HepG2 (cell line): Measurements from ENCODE around the gene NOL4L. TPM values are rescaled to one million over a fixed set of nuclear protein-coding genes. Genes with fewer than 3 reads are reported as not detected.

ENCODE experiments used
- ATRX ChIP-seq: sonication (generic); formaldehyde crosslinking; IDR thresholded peaks from 2 replicates; pipeline ENCODE4 v1.4.0; 2020; ENCODE audit warnings: missing genetic modification reagents, borderline replicate concordance
- ELF4 ChIP-seq: sonication (generic); formaldehyde crosslinking; IDR thresholded peaks from 2 replicates; pipeline ENCODE4 v1.5.0; 2020; ENCODE audit warnings: missing genetic modification reagents, mild to moderate bottlenecking, moderate library complexity, borderline replicate concordance
- KDM3A ChIP-seq: IDR thresholded peaks from 2 replicates; pipeline ENCODE4 v1.6.1; 2018; ENCODE audit warnings: low read depth, missing compliant biosample characterization
- MAFF ChIP-seq: IDR thresholded peaks from 2 replicates; pipeline ENCODE4 v1.6.1; 2011; ENCODE audit warnings: low read depth, low read length, improper control_type of control experiment
- MEIS1 ChIP-seq: sonication (generic); formaldehyde crosslinking; IDR thresholded peaks from 2 replicates; pipeline ENCODE4 v1.9.0; 2021; ENCODE audit warnings: mild to moderate bottlenecking, missing genetic modification reagents, moderate library complexity, borderline replicate concordance
- MTA3 ChIP-seq: sonication (generic); formaldehyde crosslinking; IDR thresholded peaks from 2 replicates; pipeline ENCODE4 v1.4.0; 2020; ENCODE audit warnings: missing genetic modification reagents
- PPARG ChIP-seq: conservative IDR thresholded peaks from 2 replicates; pipeline ENCODE4 v1.6.1; 2016; ENCODE audit warnings: missing biosample characterization, missing genetic modification reagents
- RORA ChIP-seq: sonication (generic); formaldehyde crosslinking; IDR thresholded peaks from 2 replicates; pipeline ENCODE4 v1.5.0; 2020; ENCODE audit warnings: mild to moderate bottlenecking, missing genetic modification reagents, moderate library complexity
- SALL1 ChIP-seq: sonication (generic); formaldehyde crosslinking; IDR thresholded peaks from 2 replicates; pipeline ENCODE4 v1.8.0; 2022; ENCODE audit warnings: mild to moderate bottlenecking, missing genetic modification reagents
- ZNF143 ChIP-seq: sonication (generic); formaldehyde crosslinking; IDR thresholded peaks from 2 replicates; pipeline ENCODE4 v1.4.0; 2020; ENCODE audit warnings: missing genetic modification reagents
- ZNF44 ChIP-seq: sonication (generic); formaldehyde crosslinking; IDR thresholded peaks from 2 replicates; pipeline ENCODE4 v1.5.1; 2020; ENCODE audit warnings: mild to moderate bottlenecking, missing genetic modification reagents
- ZNF549 ChIP-seq: sonication (generic); formaldehyde crosslinking; IDR thresholded peaks from 2 replicates; pipeline ENCODE4 v1.5.0; 2020; ENCODE audit warnings: missing genetic modification reagents
- ZNF562 ChIP-seq: sonication (generic); formaldehyde crosslinking; IDR thresholded peaks from 2 replicates; pipeline ENCODE4 v1.8.0; 2022; ENCODE audit warnings: missing genetic modification reagents, borderline replicate concordance
- ZNF644 ChIP-seq: IDR thresholded peaks from 2 replicates; pipeline ENCODE4 v1.6.1; 2016; ENCODE audit warnings: low read depth
- ZSCAN21 ChIP-seq: sonication (generic); formaldehyde crosslinking; IDR thresholded peaks from 2 replicates; pipeline ENCODE4 v1.8.0; 2022; ENCODE audit warnings: mild to moderate bottlenecking, missing genetic modification reagents, moderate library complexity, borderline replicate concordance
- ZSCAN22 ChIP-seq: sonication (generic); formaldehyde crosslinking; IDR thresholded peaks from 2 replicates; pipeline ENCODE4 v1.4.0; 2020; ENCODE audit warnings: mild to moderate bottlenecking, missing genetic modification reagents
- polyA plus RNA-seq, 8 experiments: library from polyadenylated mRNA; depleted of rRNA in 3 of 8; stranded (reverse) in 7 of 8; unstranded in 1 of 8; fragments of >200 nt; fragmentation: Illumina TruSeq in 4 of 8; extraction: Trizol in 4 of 8; gene quantifications; 2 replicates each; pipeline versions ENCODE4 v1.2.1 to v1.2.3, GENCODE V29; 2011 to 2016; ENCODE audit warnings: low read depth in 4 of 8, missing spikeins in 1 of 8, mixed read lengths in 1 of 8; ENCODE audit not compliant: insufficient read depth in 1 of 8
- total RNA-seq, 5 experiments: library from RNA; depleted of rRNA; stranded (reverse); fragments of >200 nt; fragmentation: Illumina TruSeq; extraction: Trizol; gene quantifications; 2 replicates each; pipeline ENCODE4 v1.2.3, GENCODE V29; 2016; ENCODE audit warnings: low read depth in 1 of 5
- TF ChIP-seq, protein P1 (sequence below): IDR thresholded peaks from 2 replicates; pipeline ENCODE4 v1.6.1; 2016; ENCODE audit warnings: missing genetic modification reagents, missing compliant biosample characterization
- TF ChIP-seq, protein P2 (sequence below): IDR thresholded peaks from 2 replicates; pipeline ENCODE4 v1.4.0; 2020; ENCODE audit warnings: mild to moderate bottlenecking, missing genetic modification reagents
- TF ChIP-seq, protein P3 (sequence below): sonication (generic); formaldehyde crosslinking; IDR thresholded peaks from 2 replicates; pipeline ENCODE4 v1.4.0; 2020; ENCODE audit warnings: missing genetic modification reagents
- TF ChIP-seq, protein P4 (sequence below): sonication (generic); formaldehyde crosslinking; IDR thresholded peaks from 2 replicates; pipeline ENCODE4 v1.4.0; 2020; ENCODE audit warnings: mild to moderate bottlenecking, low read depth, missing genetic modification reagents
- TF ChIP-seq, protein P5 (sequence below): sonication (generic); formaldehyde crosslinking; IDR thresholded peaks from 2 replicates; pipeline ENCODE4 v1.4.0; 2020; ENCODE audit warnings: missing genetic modification reagents

Gene NOL4L
- total and polyA plus RNA-seq, 2 of the 13 experiments (the other 11 are each of a cell fraction or from before 2014, with no cell fraction given): 16.6 to 35.4 TPM

DNA sequence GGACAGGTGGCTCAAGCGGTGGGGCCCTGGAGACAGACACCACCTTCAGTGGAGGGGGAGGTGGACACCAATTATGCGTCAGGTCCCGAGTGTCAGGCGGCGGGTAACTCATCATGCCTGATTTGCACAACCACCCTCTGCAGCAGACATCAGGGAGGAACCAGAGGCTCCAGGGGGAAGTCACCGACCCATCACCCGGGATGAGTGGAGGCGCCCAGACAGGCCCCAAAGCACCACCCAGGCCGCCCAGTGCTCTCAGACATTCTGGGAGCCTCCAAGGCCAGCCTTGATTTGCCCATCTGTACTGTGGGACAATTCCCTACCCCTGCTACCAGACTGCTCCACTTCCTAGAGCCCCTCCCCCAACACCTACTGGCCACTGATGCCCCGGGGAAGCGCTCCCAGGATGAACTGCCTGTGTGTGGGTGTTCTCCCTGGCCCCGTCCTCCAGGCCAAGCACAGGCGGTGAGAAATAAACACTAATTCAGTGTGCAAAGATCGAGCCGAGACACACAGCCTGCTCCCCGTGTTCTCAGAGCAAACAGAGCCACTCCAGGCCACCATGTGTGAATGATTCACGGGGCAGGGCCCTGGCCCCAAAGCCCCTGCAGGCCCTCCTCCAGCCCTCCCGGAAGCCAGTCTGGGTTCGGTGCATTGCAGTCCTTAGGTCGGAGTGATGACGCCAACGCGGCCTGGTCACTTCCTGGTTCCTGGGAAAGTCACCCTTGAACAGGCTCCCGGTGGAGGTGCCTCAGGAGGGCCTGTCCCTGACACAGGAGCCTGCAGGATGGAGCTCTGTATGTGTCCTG is 119.8 kb downstream of the NOL4L start (continued):
- no peak for TF ChIP-seq ATRX (CRISPR knock-in tag)
- peak; percentile 54; the same call in 1 of the 2 replicates for TF ChIP-seq ZNF143
- peak; percentile 90; the same call in 1 of the 2 replicates for TF ChIP-seq ZNF644 (CRISPR knock-in tag)
- peak; percentile 98 for TF ChIP-seq SALL1 (CRISPR knock-in tag)
- no peak for TF ChIP-seq RORA (CRISPR knock-in tag)
- peak; percentile 79 for TF ChIP-seq ZSCAN21
- no peak for TF ChIP-seq ZNF562 (CRISPR knock-in tag)
- TF ChIP-seq, protein P1, sequence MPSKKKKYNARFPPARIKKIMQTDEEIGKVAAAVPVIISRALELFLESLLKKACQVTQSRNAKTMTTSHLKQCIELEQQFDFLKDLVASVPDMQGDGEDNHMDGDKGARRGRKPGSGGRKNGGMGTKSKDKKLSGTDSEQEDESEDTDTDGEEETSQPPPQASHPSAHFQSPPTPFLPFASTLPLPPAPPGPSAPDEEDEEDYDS (CRISPR knock-in tag): peak; percentile 86
- peak; percentile 87 for TF ChIP-seq PPARG (CRISPR knock-in tag)
- TF ChIP-seq ZNF44: peak; percentile 31; the same call in 1 of the 2 replicates
- TF ChIP-seq MTA3 (CRISPR knock-in tag): no peak
- no peak for TF ChIP-seq ZSCAN22
- peak; percentile 94 for TF ChIP-seq KDM3A (CRISPR knock-in tag)
- no peak for TF ChIP-seq MAFF
- TF ChIP-seq, protein P2, sequence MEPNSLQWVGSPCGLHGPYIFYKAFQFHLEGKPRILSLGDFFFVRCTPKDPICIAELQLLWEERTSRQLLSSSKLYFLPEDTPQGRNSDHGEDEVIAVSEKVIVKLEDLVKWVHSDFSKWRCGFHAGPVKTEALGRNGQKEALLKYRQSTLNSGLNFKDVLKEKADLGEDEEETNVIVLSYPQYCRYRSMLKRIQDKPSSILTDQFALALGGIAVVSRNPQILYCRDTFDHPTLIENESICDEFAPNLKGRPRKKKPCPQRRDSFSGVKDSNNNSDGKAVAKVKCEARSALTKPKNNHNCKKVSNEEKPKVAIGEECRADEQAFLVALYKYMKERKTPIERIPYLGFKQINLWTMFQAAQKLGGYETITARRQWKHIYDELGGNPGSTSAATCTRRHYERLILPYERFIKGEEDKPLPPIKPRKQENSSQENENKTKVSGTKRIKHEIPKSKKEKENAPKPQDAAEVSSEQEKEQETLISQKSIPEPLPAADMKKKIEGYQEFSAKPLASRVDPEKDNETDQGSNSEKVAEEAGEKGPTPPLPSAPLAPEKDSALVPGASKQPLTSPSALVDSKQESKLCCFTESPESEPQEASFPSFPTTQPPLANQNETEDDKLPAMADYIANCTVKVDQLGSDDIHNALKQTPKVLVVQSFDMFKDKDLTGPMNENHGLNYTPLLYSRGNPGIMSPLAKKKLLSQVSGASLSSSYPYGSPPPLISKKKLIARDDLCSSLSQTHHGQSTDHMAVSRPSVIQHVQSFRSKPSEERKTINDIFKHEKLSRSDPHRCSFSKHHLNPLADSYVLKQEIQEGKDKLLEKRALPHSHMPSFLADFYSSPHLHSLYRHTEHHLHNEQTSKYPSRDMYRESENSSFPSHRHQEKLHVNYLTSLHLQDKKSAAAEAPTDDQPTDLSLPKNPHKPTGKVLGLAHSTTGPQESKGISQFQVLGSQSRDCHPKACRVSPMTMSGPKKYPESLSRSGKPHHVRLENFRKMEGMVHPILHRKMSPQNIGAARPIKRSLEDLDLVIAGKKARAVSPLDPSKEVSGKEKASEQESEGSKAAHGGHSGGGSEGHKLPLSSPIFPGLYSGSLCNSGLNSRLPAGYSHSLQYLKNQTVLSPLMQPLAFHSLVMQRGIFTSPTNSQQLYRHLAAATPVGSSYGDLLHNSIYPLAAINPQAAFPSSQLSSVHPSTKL (CRISPR knock-in tag): peak; percentile 83
- no peak for TF ChIP-seq ZNF549
- TF ChIP-seq, protein P3, sequence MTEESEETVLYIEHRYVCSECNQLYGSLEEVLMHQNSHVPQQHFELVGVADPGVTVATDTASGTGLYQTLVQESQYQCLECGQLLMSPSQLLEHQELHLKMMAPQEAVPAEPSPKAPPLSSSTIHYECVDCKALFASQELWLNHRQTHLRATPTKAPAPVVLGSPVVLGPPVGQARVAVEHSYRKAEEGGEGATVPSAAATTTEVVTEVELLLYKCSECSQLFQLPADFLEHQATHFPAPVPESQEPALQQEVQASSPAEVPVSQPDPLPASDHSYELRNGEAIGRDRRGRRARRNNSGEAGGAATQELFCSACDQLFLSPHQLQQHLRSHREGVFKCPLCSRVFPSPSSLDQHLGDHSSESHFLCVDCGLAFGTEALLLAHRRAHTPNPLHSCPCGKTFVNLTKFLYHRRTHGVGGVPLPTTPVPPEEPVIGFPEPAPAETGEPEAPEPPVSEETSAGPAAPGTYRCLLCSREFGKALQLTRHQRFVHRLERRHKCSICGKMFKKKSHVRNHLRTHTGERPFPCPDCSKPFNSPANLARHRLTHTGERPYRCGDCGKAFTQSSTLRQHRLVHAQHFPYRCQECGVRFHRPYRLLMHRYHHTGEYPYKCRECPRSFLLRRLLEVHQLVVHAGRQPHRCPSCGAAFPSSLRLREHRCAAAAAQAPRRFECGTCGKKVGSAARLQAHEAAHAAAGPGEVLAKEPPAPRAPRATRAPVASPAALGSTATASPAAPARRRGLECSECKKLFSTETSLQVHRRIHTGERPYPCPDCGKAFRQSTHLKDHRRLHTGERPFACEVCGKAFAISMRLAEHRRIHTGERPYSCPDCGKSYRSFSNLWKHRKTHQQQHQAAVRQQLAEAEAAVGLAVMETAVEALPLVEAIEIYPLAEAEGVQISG (CRISPR knock-in tag): peak; percentile 91
- peak; percentile 100 for TF ChIP-seq ELF4
- peak; percentile 91; the same call in 1 of the 2 replicates for TF ChIP-seq MEIS1 (CRISPR knock-in tag)
- TF ChIP-seq, protein P4, sequence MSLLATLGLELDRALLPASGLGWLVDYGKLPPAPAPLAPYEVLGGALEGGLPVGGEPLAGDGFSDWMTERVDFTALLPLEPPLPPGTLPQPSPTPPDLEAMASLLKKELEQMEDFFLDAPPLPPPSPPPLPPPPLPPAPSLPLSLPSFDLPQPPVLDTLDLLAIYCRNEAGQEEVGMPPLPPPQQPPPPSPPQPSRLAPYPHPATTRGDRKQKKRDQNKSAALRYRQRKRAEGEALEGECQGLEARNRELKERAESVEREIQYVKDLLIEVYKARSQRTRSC (CRISPR knock-in tag): no peak
- TF ChIP-seq, protein P5, sequence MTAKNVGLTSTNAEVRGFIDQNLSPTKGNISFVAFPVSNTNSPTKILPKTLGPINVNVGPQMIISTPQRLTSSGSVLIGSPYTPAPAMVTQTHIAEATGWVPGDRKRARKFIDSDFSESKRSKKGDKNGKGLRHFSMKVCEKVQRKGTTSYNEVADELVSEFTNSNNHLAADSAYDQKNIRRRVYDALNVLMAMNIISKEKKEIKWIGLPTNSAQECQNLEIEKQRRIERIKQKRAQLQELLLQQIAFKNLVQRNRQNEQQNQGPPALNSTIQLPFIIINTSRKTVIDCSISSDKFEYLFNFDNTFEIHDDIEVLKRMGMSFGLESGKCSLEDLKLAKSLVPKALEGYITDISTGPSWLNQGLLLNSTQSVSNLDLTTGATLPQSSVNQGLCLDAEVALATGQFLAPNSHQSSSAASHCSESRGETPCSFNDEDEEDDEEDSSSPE: peak; percentile 57; the same call in 1 of the 2 replicates
